Kidney tubule cell (primary cell): ENCODE data around the gene ATP5F1D.

Experiments used
- DNase-seq: peaks from one replicate; pipeline ENCODE4 v3.0.0-alpha.2; 2018; ENCODE audit warnings: low spot score

The ATP5F1D gene

DNA sequence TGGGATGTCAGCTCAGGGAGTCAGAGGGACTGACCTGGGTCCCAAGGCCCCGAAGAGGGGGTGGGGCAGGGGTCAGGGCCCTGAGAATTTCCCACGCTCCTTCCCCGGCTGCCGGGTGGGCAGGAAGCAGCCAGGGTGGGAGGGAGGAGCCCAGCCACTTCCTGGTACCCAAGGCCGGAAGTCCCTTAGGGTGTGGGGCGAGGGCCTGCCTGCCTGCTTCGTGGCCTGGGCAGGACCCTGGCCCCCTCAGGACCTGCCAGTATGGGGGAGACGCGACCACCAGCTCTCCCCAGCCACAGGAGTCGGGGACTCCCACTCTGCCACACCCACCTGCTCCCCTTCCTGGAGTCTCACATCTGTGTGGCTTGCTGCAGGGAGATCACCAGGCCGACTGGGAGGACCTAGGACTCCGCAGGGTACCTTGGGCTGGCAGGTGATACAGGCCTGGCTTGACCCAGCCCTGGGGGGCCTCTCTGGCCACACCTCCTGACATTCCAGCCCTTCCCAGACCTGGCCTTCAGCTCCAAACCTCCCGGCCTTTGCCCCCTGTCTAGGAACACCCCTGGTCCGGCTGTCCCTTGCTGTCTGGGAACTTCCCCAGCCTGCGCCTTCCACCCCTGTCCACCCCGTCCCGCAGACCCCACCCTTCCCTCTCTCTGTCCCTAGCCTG is 17.8 kb downstream of the ATP5F1D start:
- peak; percentile 85 for DNase-seq

- DNase-seq, result peak; percentile 67
These were observed 18.6 kb downstream of the ATP5F1D start for GRCh38 chr19:1259876-1260748.

GRCh38 chr19:1260749-1261537 is 19.4 kb downstream of the ATP5F1D start:
- DNase-seq, result peak; percentile 97

DNA sequence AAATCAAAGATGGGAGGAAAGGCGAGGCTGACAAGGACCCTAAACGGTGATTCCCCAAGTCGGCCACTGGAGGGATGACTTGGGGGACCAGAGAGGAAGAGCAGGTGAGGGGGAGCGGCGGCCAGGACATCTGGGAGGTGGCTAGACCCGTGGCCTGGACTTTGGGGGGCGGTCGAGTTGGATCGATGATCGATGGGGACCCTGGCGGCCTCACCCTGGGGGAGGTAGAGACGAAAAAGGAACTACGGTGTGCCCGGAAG is 19.9 kb downstream of the ATP5F1D start:
- peak; percentile 45 for DNase-seq

DNA sequence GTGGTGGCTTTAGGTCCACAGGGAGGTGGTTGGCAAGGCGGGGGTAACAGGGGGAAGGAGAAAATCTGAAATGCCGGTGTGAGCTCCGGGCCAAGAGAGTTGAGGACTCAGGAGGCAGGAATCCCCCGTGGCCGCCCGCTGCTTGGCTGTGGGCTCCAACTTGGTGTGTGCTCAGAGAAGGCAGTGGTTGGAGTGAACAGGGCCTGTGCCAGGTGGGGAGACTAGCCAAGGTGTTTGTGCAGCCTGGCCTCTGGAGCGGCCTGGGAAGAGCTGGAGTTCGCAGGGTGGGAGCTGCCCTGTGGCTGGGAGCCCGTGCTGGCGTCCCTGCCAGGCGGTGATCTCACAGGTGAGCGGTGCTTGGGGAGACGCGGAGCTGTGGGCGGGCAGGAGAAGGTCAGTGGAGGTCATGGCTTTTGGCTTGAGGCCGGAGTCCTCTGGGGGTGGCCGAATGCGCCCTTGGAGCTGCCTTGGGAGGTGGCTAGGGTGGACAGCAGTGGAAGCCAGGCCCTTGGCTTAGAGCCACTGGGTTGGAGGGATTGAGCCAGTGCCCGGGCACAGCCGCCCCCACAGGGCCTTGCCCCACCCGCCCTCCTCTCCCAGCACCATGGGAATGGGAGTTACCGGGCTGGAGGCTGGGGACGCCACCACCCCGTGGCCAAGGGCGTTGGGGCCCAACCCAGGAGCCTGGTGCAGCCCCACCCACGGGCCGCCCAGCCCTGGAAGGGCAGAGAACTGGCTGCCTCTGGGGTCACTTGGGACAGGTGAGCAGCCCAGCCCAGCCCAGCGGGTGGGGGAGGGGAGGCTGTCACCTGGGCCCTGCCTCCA is 20.5 kb downstream of the ATP5F1D start:
- peak; percentile 79 for DNase-seq

GRCh38 chr19:1262623-1263123 is 21.1 kb downstream of the ATP5F1D start:
- no peak for DNase-seq

- DNase-seq, result peak; percentile 61
These were observed 21.6 kb downstream of the ATP5F1D start for GRCh38 chr19:1263188-1263587.

DNA sequence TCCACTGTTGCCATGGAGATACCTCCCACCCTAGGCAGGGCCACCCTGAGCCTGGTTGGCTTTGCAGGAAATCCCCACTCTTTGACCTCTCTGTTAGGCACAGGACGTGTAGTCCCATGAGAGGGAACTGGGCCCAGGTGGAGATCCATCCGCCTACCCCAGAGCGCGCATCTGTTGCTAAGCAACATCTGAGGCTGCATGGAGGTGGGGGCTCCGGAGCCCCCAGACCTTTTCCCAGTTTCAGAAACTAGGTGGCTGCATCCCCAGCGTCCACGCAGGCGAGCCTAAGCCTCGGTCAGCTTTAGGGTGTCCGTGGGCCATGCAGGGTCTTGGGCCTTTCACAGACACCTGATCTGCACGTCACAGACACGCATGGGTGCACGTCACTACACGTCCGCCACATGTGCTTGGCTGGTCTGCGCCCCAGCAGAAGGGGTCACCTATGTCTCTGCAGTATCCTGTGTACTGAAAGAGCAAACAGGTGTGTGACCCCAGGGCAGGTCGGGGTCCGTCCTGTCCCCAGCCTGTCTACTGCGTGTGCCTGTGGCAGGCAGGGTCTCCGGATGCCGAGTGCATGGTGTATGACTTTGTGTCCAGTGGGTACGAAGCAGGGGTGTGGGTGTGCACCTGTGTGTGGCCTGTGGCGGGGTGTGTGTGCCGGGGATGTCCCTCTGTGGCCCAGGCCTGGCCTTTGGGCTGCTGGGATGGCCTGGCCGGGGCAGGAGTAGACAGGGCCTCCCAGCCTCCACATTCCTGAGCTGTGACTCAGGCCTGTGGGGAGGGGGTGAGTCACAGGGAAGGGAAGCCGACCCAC is 23.5 kb downstream of the ATP5F1D start:
- DNase-seq, result peak; percentile 96

DNA sequence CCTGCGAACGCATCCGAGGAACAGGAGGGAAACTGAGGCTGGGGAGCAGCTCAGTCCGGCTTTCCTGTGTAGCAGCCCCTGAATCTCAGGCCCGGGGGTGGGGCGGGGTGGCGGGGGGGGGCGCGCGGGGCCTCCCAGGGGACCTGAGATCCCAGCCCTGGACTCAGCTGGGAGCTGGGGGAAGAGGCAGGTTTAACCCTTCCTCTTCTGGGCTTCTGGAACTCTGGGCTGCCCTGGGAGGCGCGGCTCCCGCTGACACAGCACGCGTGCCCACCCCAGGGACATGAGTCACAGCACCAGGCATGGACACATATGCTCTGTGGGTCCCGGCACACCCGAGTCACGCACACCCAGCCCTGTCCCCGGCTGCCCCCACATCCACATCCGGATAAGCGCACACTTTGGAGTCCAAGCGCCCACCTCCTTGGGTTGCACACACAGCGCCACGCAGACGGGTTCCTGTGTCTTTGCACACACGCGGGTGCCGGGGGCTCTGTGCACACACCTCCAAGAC is 24.1 kb downstream of the ATP5F1D start:
- peak; percentile 84 for DNase-seq

DNA sequence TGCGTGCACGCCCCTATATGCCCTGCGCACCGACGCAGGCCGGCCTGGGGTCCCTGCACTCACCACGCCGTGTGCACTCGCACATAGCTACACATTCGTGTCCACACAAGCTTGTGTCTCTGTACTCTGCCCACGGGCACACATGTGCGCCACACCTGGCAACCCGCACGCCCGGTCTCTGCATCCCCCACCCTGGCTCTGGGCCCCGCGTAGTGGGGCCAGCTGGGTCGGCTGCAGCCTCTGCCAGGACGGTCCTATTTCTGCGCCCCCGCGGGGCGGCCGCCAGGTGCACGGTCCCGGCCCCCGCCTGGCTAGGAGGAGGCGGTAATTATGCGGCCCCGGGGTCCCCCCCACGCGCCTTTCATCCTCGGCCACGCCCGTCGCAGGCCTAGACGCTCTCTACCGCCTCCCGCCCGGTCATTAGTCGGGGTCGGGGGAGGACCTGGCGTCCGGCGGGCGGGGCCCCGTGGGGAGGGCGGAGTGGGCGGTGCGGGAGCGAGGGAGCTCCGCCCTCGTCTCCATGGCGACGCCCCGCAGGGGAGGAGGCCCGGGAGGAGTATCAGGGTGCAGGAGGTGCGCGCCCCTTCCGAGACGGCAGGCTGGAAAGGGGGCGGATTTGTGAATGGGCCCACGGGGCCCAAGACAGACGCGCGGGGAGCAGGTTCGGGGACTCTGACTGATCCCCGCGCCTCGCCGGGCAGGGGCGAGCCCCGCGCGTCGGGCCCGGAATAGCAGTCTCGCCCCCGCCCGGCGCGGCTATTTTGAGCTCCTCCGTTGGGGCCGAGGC is 24.8 kb downstream of the ATP5F1D start:
- peak; percentile 89 for DNase-seq

DNA sequence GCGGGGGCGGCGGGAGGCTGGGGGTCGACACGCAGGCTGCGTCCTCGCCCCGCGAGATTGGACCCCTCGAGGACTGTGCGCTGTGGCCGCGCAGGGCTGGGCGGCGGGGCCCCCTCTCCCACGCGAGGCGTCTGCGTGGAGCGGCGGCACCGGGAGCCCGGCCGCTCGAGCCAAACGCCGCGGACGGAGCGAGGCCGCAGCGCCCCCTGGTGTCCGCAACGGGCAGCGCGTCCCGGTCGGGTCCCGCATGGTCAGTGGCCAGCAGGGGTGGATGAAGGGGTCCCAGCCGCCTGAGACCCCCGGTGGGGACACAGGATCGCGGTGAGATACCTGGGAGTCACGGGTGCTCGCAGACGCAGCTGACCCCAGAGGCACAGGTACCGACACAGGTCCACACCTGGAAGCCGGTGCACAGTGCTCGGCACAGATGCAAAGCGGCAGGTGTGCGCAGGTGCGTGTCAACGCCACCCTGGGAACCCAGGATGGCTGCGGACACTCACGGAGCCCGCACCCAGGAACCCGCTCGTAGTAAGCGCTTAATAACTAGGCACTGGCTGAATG is 25.4 kb downstream of the ATP5F1D start:
- DNase-seq, result peak; percentile 66

DNA sequence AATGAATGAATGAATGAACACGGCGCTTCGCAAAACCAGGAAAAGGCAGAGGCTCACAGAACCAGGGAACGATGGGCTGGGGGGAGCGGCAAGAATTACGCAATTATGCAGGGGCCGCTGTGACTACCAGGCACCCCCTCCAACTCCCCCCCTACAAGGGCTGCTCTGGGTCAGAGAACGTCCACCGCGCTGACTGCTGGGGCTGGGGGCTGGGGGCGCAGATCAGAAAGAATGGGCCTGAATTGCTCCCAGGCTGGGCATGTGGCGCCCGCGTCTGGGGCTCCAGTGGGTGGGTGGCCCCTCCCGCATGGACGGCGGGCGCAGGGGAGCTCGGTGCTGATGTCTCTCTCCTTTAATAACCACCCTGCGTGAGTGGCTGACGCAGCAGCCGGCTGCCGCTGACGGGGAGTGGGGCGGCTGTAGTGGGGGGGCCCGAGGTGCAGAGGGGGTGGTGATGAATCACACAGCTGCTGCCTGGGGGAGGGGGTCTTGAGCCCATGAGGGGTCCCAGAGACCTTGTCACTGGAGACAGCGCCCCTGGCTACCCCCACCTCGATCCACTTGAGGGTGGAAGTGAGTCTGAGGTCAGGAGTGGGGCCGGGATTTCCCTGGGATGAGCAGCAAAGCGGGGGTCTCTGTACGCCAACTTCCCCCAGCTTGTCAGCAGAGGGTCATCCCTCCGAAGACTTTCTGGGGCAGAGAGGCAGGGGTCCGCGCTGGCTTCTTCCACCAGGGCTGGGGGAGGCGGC is 26.1 kb downstream of the ATP5F1D start:
- DNase-seq, result no peak

DNA sequence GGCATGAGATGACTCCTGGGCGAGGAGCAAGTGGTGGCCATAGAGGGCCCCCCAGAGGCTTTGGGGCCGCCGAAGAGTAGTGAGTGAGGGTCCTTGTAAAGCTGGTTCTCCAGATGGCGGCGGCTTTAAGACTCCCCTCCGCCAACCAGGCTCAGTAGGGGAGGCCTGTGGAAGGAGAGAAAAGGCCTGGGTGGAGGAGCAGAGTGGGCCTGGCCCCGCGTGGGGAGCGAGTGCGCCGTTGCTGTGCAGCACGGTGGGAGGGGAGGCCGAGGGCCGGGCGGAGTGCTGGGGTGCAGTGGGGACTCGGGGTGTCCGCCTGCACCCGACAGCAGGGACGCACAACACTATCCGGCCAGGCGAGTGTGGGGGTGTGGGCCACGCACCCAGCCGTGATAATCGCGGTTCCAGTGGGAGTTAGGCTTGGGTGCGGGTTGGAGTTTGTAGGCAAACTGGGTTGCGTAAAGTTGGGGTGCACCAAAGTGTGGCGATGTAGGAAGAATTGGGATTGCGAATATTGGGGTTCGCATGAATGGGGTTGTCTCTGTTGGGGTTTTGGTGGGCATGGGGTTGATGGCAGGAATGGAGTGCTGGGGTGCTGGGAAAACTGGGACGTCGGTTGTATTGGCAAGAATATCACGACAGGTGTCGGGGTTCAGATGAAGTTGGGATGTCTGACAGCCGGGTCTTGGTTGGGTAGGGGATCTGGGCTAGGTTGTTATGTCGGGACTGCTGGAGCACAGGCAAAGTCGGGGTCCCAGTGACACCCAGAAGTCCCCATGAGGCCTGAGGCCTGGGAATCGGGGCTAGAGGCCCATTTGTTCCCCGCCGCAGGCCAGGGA is 26.9 kb downstream of the ATP5F1D start:
- no peak for DNase-seq

- DNase-seq, result peak; percentile 99
These were observed 27.5 kb downstream of the ATP5F1D start, which contains the start of gene CIRBP for GRCh38 chr19:1269065-1269477. TSS of gene CIRBP (plus strand) at chr19:1269332. CDS start at chr19:1270934, 1,602 bp downstream.

GRCh38 chr19:1269478-1270212 is 28.1 kb downstream of the ATP5F1D start:
- DNase-seq, result peak; percentile 86

DNA sequence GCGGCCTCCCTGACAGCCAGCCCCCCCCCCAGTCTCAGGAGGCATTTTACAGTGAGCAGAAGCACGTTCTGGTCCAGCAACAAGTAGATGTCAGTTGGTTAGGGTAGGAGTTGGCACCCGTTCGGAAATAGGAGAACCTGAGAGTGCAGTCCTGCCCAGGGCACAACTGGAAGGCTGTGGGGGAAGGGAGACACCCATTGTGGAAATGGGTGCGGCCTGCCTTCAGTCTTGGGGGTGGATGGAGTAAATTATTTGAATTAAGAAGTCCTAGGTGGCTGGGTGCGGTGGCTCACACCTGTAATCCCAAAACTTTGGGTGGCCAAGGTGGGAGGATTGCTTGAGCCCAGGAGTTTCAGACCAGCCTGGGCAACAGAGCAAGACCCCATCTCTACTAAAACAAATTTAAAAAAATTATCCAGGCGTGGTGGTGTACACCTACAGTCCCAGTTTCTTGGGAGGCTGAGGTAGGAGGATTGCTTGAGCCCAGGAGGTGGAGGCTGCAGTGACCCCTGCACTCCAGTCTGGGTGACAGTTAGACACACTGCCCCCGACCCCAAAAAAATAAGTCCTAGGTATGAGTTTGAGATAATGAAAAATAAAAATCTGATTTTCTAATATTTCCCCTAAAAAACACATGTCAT is 28.8 kb downstream of the ATP5F1D start:
- no peak for DNase-seq
